GOT3 (cell line): ENCODE measurements around the gene KLHL2.

ENCODE experiments used
- DNase-seq: peaks from one replicate; lab custom pipeline; 2025; ENCODE audit warnings: mixed read lengths; lab: John Stamatoyannopoulos, UW

The KLHL2 gene

GRCh38 chr4:165368567-165368966 is 161.2 kb downstream of the KLHL2 start:
- DNase-seq, result no peak

- no peak for DNase-seq
These were observed 162.2 kb downstream of the KLHL2 start for GRCh38 chr4:165369522-165369921.

- no peak for DNase-seq
These were observed 163.2 kb downstream of the KLHL2 start for GRCh38 chr4:165370530-165370929.
